GM21576 (cell line): ENCODE results near the gene PYGO1.
"Not testable (repeated sequence)": the region's sequence is repeated elsewhere in the genome, so short reads cannot be mapped to it uniquely, and the experiment has no call there.

Experiments used
- ATAC-seq: cut with Tn5 transposase; IDR thresholded peaks from one replicate; pipeline ENCODE4 v1.9.1; 2021; ENCODE audit warnings: mild to moderate bottlenecking, moderate library complexity; ENCODE audit not compliant: unreplicated experiment

Gene PYGO1

GRCh38 chr15:55588070-55588814 lies at the start of gene PYGO1:
PYGO1 (minus strand) TSS chr15:55588345; CDS start chr15:55587883, 462 bp downstream.
- peak; percentile 81 for ATAC-seq

- no peak for ATAC-seq
These were observed 48.9 kb upstream of the PYGO1 start for GRCh38 chr15:55637086-55637485.

- no peak for ATAC-seq
These were observed 45.6 kb upstream of the PYGO1 start for GRCh38 chr15:55633731-55634130.

- no peak for ATAC-seq
These were observed 44.3 kb upstream of the PYGO1 start for GRCh38 chr15:55632434-55632833.

- ATAC-seq = no peak
These were observed 42.7 kb upstream of the PYGO1 start for GRCh38 chr15:55630858-55631257.

- no peak for ATAC-seq
These were observed 40.2 kb upstream of the PYGO1 start for GRCh38 chr15:55628369-55628730.

GRCh38 chr15:55627730-55628368 lies 39.7 kb upstream of the PYGO1 start:
- no peak for ATAC-seq

GRCh38 chr15:55619783-55620182 lies 31.6 kb upstream of the PYGO1 start:
- no peak for ATAC-seq

GRCh38 chr15:55618387-55618786 lies 30.2 kb upstream of the PYGO1 start:
- no peak for ATAC-seq

GRCh38 chr15:55615445-55615844 lies 27.3 kb upstream of the PYGO1 start:
- no peak for ATAC-seq

- no peak for ATAC-seq
These were observed 25.6 kb upstream of the PYGO1 start for GRCh38 chr15:55613727-55614126.

- ATAC-seq = no peak
These were observed 18.1 kb upstream of the PYGO1 start for GRCh38 chr15:55606214-55606613.

- no peak for ATAC-seq
These were observed 13.2 kb upstream of the PYGO1 start for GRCh38 chr15:55601374-55601773.

GRCh38 chr15:55599439-55599838 lies 11.3 kb upstream of the PYGO1 start:
- no peak for ATAC-seq

- not testable (repeated sequence) for ATAC-seq
These were observed 4.9 kb upstream of the PYGO1 start for GRCh38 chr15:55593019-55593418.

GRCh38 chr15:55590788-55591187 lies 2.6 kb upstream of the PYGO1 start:
- no peak for ATAC-seq

GRCh38 chr15:55589287-55589686 lies 1.1 kb upstream of the PYGO1 start:
- no peak for ATAC-seq

- no peak for ATAC-seq
These were observed 620 bp upstream of the PYGO1 start for GRCh38 chr15:55588815-55589115.

GRCh38 chr15:55587321-55588069 lies 650 bp downstream of the PYGO1 start:
- peak; percentile 20 for ATAC-seq

- no peak for ATAC-seq
These were observed 1.3 kb downstream of the PYGO1 start for GRCh38 chr15:55586808-55587207.

GRCh38 chr15:55576943-55577342 lies 11.2 kb downstream of the PYGO1 start:
- ATAC-seq = no peak

- no peak for ATAC-seq
These were observed 14.0 kb downstream of the PYGO1 start for GRCh38 chr15:55574096-55574495.
